ENCODE data around the gene DGUOK.

DNA sequence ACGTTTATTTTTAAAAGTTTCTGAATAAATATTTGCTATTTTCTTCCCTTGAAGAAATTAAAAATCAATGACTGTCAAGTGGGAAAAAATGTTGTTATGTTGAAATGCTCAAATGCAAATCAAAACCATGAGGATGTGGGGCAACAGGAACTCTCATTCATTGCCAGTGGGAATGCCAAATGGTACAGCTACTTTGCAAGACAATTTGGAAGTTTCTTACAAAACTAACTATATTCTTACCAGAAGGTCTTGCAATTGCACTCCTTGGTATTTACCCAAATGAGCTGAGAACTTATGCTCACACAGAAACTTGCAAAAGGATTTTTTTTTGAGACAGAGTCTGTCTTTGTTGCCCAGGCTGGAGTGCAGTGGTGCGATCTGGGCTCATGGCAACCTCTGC, 41.3 kb upstream of the DGUOK start:
- TF ChIP-seq, protein P1, sequence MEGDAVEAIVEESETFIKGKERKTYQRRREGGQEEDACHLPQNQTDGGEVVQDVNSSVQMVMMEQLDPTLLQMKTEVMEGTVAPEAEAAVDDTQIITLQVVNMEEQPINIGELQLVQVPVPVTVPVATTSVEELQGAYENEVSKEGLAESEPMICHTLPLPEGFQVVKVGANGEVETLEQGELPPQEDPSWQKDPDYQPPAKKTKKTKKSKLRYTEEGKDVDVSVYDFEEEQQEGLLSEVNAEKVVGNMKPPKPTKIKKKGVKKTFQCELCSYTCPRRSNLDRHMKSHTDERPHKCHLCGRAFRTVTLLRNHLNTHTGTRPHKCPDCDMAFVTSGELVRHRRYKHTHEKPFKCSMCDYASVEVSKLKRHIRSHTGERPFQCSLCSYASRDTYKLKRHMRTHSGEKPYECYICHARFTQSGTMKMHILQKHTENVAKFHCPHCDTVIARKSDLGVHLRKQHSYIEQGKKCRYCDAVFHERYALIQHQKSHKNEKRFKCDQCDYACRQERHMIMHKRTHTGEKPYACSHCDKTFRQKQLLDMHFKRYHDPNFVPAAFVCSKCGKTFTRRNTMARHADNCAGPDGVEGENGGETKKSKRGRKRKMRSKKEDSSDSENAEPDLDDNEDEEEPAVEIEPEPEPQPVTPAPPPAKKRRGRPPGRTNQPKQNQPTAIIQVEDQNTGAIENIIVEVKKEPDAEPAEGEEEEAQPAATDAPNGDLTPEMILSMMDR (IDR thresholded peaks at IDR 0.05; ENCODE audit: low read depth, low read length), result no peak
- no peak for TF ChIP-seq EZH2phosphoT487 (IDR thresholded peaks at IDR 0.05; ENCODE audit: low read depth)

All from OCI-LY3 (cell line).